Hepatocyte (in vitro differentiated cells): ENCODE results near the gene IKZF4. TPM values are rescaled to one million over a fixed set of nuclear protein-coding genes. Genes with fewer than 3 reads are reported as not detected.
A peak's percentile ranks its signal among the peaks of the same experiment; 100 is the strongest.

ENCODE experiments used
- DNase-seq: peaks from one replicate; pipeline ENCODE4 v3.0.0-alpha.2; 2016; ENCODE audit warnings: low spot score
- H2AFZ ChIP-seq: fragments of 200-600 bp; sonication (generic); 2 replicates; pipeline ENCODE4 v1.6.0; 2016; ENCODE audit warnings: antibody characterized with exemption, mild to moderate bottlenecking
- H3K27ac ChIP-seq: fragments of 200-600 bp; sonication (generic); 2 replicates; pipeline ENCODE4 v1.5.1; 2016; ENCODE audit warnings: mild to moderate bottlenecking
- H3K27me3 ChIP-seq: fragments of 200-600 bp; sonication (generic); 2 replicates; pipeline ENCODE4 v1.6.1; 2016
- H3K36me3 ChIP-seq: fragments of 200-600 bp; sonication (generic); replicated peaks from 2 replicates; pipeline ENCODE4 v1.5.1; 2016; ENCODE audit warnings: low read depth; ENCODE audit not compliant: insufficient read depth
- H3K4me1 ChIP-seq: fragments of 200-600 bp; sonication (generic); 2 replicates; pipeline ENCODE4 v1.5.1; 2016; ENCODE audit warnings: mild to moderate bottlenecking, moderate library complexity; ENCODE audit not compliant: insufficient read depth
- H3K4me2 ChIP-seq: fragments of 200-600 bp; sonication (generic); 2 replicates; pipeline ENCODE4 v1.6.0; 2016
- H3K4me3 ChIP-seq: fragments of 200-600 bp; sonication (generic); 2 replicates; pipeline ENCODE4 v1.5.1; 2016; ENCODE audit warnings: mild to moderate bottlenecking
- H3K79me2 ChIP-seq: fragments of 200-600 bp; sonication (generic); 2 replicates; pipeline ENCODE4 v1.6.0; 2017; ENCODE audit warnings: mild to moderate bottlenecking
- H3K9me2 ChIP-seq: fragments of 200-600 bp; sonication (generic); replicated peaks from 2 replicates; pipeline ENCODE4 v1.6.0; 2017; ENCODE audit warnings: mild to moderate bottlenecking; ENCODE audit not compliant: insufficient read depth
- H3K9me3 ChIP-seq: fragments of 200-600 bp; sonication (generic); 2 replicates; pipeline ENCODE4 v1.5.1; 2016; ENCODE audit warnings: low read depth, mild to moderate bottlenecking
- H4K20me1 ChIP-seq: fragments of 200-600 bp; sonication (generic); 2 replicates; pipeline ENCODE4 v1.6.0; 2016; ENCODE audit warnings: mild to moderate bottlenecking; ENCODE audit not compliant: insufficient read depth, poor library complexity, severe bottlenecking
- EZH2 ChIP-seq: fragments of 200-600 bp; sonication (generic); IDR thresholded peaks from 2 replicates; pipeline ENCODE4 v1.6.1; 2016; ENCODE audit warnings: antibody characterized with exemption, mild to moderate bottlenecking, borderline replicate concordance
- EZH2phosphoT487 ChIP-seq: fragments of 200-600 bp; sonication (generic); IDR thresholded peaks from one replicate; pipeline ENCODE4 v1.6.1; 2018; ENCODE audit warnings: antibody characterized with exemption, mild to moderate bottlenecking, low read depth, moderate library complexity; ENCODE audit not compliant: unreplicated experiment, severe bottlenecking
- WGBS: methylation state at CpG from one replicate; pipeline ENCODE4 v1.1.6; 2016; ENCODE audit warnings: low lambda C conversion rate; ENCODE audit errors: missing lambda C conversion rate; 5-methylcytosine and 5-hydroxymethylcytosine counted together
- polyA plus RNA-seq: library from polyadenylated mRNA; unstranded; fragments of >200 nt; fragmentation: Nextera tagmentation; extraction: Ambion mirVana; gene quantifications from 2 replicates; pipeline ENCODE4 v1.2.1, GENCODE V29; 2016
- total RNA-seq: library from RNA; depleted of rRNA; stranded (reverse); fragments of >200 nt; gene quantifications from 2 replicates; pipeline ENCODE4 v1.2.3, GENCODE V29; 2014
- TF ChIP-seq, protein P1 (sequence below): fragments of 200-600 bp; sonication (generic); IDR thresholded peaks from 2 replicates; pipeline ENCODE4 v1.5.1; 2016; ENCODE audit warnings: antibody characterized with exemption, mild to moderate bottlenecking; ENCODE audit not compliant: poor library complexity

The IKZF4 gene
- total and polyA plus RNA-seq, 2 experiments from 2014 or later = 1.6 to 5.3 TPM

DNA sequence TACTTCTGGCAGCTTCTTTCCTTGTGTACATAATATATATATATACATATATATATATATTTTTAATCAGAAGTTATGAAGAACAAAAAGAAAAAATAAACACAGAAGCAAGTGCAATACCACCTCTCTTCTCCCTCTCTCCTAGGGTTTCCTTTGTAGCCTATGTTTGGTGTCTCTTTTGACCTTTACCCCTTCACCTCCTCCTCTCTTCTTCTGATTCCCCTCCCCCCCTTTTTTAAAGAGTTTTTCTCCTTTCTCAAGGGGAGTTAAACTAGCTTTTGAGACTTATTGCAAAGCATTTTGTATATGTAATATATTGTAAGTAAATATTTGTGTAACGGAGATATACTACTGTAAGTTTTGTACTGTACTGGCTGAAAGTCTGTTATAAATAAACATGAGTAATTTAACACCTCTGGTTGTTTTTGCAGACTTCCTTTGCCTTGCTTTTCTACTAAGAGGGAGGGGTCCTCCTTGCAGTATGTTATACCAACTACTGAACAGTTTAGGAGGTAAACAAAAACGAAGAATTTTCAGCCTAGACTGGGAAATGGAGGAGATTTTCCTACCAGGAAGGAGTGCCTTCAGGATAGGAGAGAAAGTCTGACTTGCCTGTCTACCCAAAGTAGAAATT is 17.3 kb downstream of the IKZF4 start:
- Histone ChIP-seq H3K27ac (no peak overlapping the region), H4K20me1 (peaks cover 6% of the 10 kb centered on the region), H3K79me2 (peaks cover 12% of the 10 kb centered on the region), H3K9me2 (no peaks in the 10 kb centered on the region), H3K9me3 (no peaks in the 10 kb centered on the region), H3K27me3 (no peaks in the 10 kb centered on the region), H3K36me3 (no peaks in the 10 kb centered on the region), H3K4me1 (peaks cover 9% of the 10 kb centered on the region), H3K4me2 (no peak overlapping the region), H2AFZ (no peak overlapping the region), H3K4me3 (no peak overlapping the region)
- TF ChIP-seq EZH2phosphoT487 = no peak
- TF ChIP-seq EZH2 = no peak
- TF ChIP-seq, protein P1, sequence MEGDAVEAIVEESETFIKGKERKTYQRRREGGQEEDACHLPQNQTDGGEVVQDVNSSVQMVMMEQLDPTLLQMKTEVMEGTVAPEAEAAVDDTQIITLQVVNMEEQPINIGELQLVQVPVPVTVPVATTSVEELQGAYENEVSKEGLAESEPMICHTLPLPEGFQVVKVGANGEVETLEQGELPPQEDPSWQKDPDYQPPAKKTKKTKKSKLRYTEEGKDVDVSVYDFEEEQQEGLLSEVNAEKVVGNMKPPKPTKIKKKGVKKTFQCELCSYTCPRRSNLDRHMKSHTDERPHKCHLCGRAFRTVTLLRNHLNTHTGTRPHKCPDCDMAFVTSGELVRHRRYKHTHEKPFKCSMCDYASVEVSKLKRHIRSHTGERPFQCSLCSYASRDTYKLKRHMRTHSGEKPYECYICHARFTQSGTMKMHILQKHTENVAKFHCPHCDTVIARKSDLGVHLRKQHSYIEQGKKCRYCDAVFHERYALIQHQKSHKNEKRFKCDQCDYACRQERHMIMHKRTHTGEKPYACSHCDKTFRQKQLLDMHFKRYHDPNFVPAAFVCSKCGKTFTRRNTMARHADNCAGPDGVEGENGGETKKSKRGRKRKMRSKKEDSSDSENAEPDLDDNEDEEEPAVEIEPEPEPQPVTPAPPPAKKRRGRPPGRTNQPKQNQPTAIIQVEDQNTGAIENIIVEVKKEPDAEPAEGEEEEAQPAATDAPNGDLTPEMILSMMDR = no peak
- 71% methylated on average over 2 of the region's 2 CpGs for WGBS
- DNase-seq = no peak

DNA sequence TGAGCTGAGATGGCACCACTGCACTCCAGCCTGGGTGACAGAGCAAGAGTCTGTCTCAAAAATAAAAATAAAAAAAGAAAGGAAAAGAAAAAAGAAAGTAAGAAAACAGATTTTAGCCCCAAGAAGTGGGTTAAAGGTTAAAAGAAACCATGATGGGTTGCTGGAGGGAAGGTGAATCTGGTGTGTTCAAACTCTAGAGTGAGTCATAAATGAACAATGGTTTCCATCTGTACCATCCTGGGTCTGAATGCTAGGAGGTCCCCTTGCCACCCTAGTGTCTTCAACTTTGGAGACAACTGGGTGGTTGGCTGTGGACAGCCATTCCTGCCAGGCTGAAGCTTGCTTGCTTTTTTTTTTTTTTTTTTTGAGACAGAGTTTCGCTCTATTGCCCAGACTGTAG is 19.3 kb downstream of the IKZF4 start:
- Histone ChIP-seq H3K4me2 (no peak overlapping the region), H3K27ac (peak overlapping the region; percentile 85), H3K36me3 (no peaks in the 10 kb centered on the region), H3K4me1 (peaks cover 14% of the 10 kb centered on the region), H3K79me2 (peaks cover 30% of the 10 kb centered on the region), H3K4me3 (no peak overlapping the region), H2AFZ (no peak overlapping the region), H3K27me3 (no peaks in the 10 kb centered on the region), H4K20me1 (peaks cover 15% of the 10 kb centered on the region), H3K9me3 (no peaks in the 10 kb centered on the region), H3K9me2 (no peaks in the 10 kb centered on the region)
- no peak for DNase-seq
- TF ChIP-seq EZH2 = no peak
- TF ChIP-seq EZH2phosphoT487 = no peak
- TF ChIP-seq, protein P1 = no peak
- WGBS = 89% methylated on average over 1 of the region's 1 CpG

- H3K4me3 ChIP-seq = peak overlapping the region; percentile 6
Observed at GRCh38 chr12:56040963-56041551, 20.2 kb downstream of the IKZF4 start.

More at GRCh38 chr12:56040963-56041551, 20.2 kb downstream of the IKZF4 start:
- peak overlapping the region; percentile 85 for H3K27ac ChIP-seq
- peaks cover 15% of the 10 kb centered on the region for H4K20me1 ChIP-seq
- no peaks in the 10 kb centered on the region for H3K9me3 ChIP-seq
- H3K4me2 ChIP-seq = peak overlapping the region; percentile 75
- H3K79me2 ChIP-seq = peaks cover 30% of the 10 kb centered on the region
- no peak for TF ChIP-seq EZH2
- no peak for TF ChIP-seq EZH2phosphoT487
- TF ChIP-seq, protein P1 = no peak
- peaks cover 14% of the 10 kb centered on the region for H3K4me1 ChIP-seq
- H3K36me3 ChIP-seq = no peaks in the 10 kb centered on the region
- H3K27me3 ChIP-seq = no peaks in the 10 kb centered on the region
- peak overlapping the region; percentile 58 for H2AFZ ChIP-seq
- WGBS = 56% methylated on average over 14 of the region's 14 CpGs
- no peaks in the 10 kb centered on the region for H3K9me2 ChIP-seq
- DNase-seq = no peak
